ENCODE results near the gene HES2.
"Not testable (repeated sequence)": the region's sequence is repeated elsewhere in the genome, so short reads cannot be mapped to it uniquely, and the experiment has no call there.

HES2 gene

GRCh38 chr1:6401673-6402072 is 18.0 kb downstream of the HES2 start:
- no peaks in the 10 kb centered on the region for H3K27me3 ChIP-seq (replicated peaks; ENCODE audit: control insufficient read depth, insufficient read depth, low read length)
- DNase-seq (ENCODE audit: extremely low read depth, insufficient read length), result no peak
- no peaks in the 10 kb centered on the region for H3K36me3 ChIP-seq (ENCODE audit: control insufficient read depth, insufficient read depth, low read length)
- H3K4me3 ChIP-seq (replicated peaks; ENCODE audit: low read depth, low read length), result no peak overlapping the region
- TF ChIP-seq, protein P1, sequence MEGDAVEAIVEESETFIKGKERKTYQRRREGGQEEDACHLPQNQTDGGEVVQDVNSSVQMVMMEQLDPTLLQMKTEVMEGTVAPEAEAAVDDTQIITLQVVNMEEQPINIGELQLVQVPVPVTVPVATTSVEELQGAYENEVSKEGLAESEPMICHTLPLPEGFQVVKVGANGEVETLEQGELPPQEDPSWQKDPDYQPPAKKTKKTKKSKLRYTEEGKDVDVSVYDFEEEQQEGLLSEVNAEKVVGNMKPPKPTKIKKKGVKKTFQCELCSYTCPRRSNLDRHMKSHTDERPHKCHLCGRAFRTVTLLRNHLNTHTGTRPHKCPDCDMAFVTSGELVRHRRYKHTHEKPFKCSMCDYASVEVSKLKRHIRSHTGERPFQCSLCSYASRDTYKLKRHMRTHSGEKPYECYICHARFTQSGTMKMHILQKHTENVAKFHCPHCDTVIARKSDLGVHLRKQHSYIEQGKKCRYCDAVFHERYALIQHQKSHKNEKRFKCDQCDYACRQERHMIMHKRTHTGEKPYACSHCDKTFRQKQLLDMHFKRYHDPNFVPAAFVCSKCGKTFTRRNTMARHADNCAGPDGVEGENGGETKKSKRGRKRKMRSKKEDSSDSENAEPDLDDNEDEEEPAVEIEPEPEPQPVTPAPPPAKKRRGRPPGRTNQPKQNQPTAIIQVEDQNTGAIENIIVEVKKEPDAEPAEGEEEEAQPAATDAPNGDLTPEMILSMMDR (IDR thresholded peaks at IDR 0.05; ENCODE audit: insufficient read depth, low read length, poor library complexity, severe bottlenecking), result no peak

- no peaks in the 10 kb centered on the region for H3K36me3 ChIP-seq (ENCODE audit: control insufficient read depth, insufficient read depth, low read length)
- no peaks in the 10 kb centered on the region for H3K27me3 ChIP-seq (replicated peaks; ENCODE audit: control insufficient read depth, insufficient read depth, low read length)
- no peak for DNase-seq (ENCODE audit: extremely low read depth, insufficient read length)
- no peak overlapping the region for H3K4me3 ChIP-seq (replicated peaks; ENCODE audit: low read depth, low read length)
- TF ChIP-seq, protein P1 (IDR thresholded peaks at IDR 0.05; ENCODE audit: insufficient read depth, low read length, poor library complexity, severe bottlenecking), result no peak
Measured at GRCh38 chr1:6399294-6399693, 20.4 kb downstream of the HES2 start.

- Histone ChIP-seq H3K27me3 (replicated peaks; ENCODE audit: control insufficient read depth, insufficient read depth, low read length) (no peaks in the 10 kb centered on the region), H3K4me3 (replicated peaks; ENCODE audit: low read depth, low read length) (no peak overlapping the region), H3K36me3 (ENCODE audit: control insufficient read depth, insufficient read depth, low read length) (no peaks in the 10 kb centered on the region)
- TF ChIP-seq, protein P1 (IDR thresholded peaks at IDR 0.05; ENCODE audit: insufficient read depth, low read length, poor library complexity, severe bottlenecking), result no peak
- no peak for DNase-seq (ENCODE audit: extremely low read depth, insufficient read length)
Measured at GRCh38 chr1:6397844-6398441, 21.8 kb downstream of the HES2 start.

DNA sequence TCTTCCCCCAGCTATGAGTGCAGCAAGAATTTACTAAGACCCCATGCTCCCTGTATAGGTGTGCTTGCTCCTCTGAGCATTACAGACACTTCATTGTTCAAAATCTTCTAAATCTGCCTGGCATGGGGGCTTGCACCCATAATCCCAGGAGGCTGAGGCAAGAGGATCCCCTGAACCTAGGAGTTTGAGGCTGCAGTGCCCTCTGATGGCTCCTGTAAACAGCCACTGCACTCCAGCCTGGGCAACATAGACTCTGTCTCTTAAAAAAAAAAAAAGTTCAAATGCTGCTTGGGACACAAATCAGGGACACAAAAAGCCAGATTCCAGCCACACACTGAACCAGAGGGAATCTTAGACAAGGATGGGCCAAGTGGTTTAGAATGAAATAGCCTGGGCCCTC is 22.7 kb downstream of the HES2 start:
- DNase-seq (ENCODE audit: extremely low read depth, insufficient read length), result no peak
- no peak overlapping the region for H3K4me3 ChIP-seq (replicated peaks; ENCODE audit: low read depth, low read length)
- TF ChIP-seq, protein P1 (IDR thresholded peaks at IDR 0.05; ENCODE audit: insufficient read depth, low read length, poor library complexity, severe bottlenecking), result no peak
- H3K27me3 ChIP-seq (replicated peaks; ENCODE audit: control insufficient read depth, insufficient read depth, low read length), result no peaks in the 10 kb centered on the region
- no peaks in the 10 kb centered on the region for H3K36me3 ChIP-seq (ENCODE audit: control insufficient read depth, insufficient read depth, low read length)

DNA sequence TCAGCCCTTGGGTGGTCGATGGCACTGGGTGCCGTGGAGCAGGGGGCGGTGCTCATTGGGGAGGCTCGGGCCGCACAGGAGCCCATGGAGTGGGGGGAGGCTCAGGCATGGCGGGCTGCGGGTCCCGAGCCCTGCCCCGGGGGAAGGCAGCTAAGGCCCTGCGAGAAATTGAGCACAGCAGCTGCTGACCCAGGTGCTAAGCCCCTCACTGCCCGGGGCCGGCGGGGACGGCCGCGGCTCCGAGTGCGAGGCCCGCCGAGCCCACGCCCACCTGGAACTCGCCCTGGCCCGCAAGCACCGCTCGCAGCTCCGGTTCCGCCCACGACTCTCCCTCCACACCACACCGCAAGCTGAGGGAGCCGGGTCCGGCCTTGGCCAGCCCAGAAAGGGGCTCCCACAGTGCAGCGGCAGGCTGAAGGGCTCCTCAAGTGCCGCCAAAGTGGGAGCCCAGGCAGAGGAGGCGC is 23.9 kb downstream of the HES2 start:
- H3K27me3 ChIP-seq (replicated peaks; ENCODE audit: control insufficient read depth, insufficient read depth, low read length); H3K4me3 ChIP-seq (replicated peaks; ENCODE audit: low read depth, low read length); DNase-seq (ENCODE audit: extremely low read depth, insufficient read length); H3K36me3 ChIP-seq (ENCODE audit: control insufficient read depth, insufficient read depth, low read length): not testable (repeated sequence)

DNA sequence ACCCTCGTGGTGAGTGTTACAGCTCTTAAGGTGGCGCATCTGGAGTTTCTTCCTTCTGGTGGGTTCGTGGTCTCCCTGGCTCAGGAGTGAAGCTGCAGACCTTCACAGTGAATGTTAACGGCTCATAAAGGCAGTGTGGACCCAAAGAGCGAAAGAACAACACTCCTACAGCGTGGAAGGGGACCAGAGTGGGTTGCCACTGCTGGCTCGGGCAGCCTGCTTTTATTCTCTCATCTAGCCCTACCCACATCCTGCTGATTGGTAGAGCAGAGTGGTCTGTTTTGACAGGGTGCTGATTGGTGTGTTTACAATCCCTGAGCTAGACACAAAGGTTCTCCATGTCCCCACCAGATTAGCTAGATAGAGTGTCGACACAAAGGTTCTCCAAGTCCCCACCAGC is 24.6 kb downstream of the HES2 start:
- not testable (repeated sequence) for DNase-seq (ENCODE audit: extremely low read depth, insufficient read length); H3K36me3 ChIP-seq (ENCODE audit: control insufficient read depth, insufficient read depth, low read length); H3K4me3 ChIP-seq (replicated peaks; ENCODE audit: low read depth, low read length); H3K27me3 ChIP-seq (replicated peaks; ENCODE audit: control insufficient read depth, insufficient read depth, low read length)

Data from GM06990 (cell line).